ENCODE data around the gene HTT.
A peak's percentile ranks its signal among the peaks of the same experiment; 100 is the strongest.
"Not testable (repeated sequence)": the region's sequence is repeated elsewhere in the genome, so short reads cannot be mapped to it uniquely, and the experiment has no call there.

Gene HTT

DNA sequence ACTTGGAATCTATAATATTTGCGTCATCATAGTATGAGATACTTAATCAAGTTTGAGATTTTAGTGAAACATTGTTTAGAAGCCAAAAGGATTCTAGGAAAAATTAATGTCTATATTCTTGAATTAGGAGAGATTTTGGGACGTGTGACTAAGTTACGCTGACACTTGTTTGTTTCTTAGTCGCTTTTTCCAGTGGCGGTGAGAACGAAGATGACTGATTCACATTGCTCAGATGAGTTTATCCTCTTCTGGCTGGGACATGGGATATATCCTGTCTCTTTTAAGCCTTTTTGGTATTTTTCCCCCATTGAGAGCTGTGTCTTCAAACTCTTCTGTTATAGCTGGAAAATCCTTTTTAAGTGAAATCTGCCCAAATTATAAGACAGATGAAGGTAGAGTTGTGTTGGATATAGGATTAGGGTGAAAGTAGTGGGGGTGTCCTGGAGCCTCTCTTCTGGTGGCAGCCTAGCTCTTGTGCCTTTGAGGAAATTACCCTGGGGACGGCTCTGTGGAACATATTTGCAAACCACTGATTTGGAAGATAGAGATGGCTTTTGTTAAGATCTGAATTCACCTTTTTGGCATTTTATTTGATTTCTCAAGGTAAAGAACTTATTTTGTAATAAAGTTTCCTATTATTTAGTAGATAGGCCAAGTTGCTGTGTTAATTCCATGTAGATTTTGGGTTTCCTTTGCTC lies 49.7 kb downstream of the HTT start:
- no peak for DNase-seq

DNA sequence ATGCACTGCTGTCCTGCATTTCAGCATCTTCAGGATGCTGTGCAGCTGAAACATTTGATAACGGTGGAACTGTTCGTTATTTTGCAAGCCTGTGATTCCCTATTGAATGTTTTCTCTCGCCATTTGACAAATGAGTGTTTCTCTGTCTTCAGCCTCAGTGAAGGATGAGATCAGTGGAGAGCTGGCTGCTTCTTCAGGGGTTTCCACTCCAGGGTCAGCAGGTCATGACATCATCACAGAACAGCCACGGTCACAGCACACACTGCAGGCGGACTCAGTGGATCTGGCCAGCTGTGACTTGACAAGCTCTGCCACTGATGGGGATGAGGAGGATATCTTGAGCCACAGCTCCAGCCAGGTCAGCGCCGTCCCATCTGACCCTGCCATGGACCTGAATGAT lies 52.6 kb downstream of the HTT start:
- DNase-seq = no peak

DNA sequence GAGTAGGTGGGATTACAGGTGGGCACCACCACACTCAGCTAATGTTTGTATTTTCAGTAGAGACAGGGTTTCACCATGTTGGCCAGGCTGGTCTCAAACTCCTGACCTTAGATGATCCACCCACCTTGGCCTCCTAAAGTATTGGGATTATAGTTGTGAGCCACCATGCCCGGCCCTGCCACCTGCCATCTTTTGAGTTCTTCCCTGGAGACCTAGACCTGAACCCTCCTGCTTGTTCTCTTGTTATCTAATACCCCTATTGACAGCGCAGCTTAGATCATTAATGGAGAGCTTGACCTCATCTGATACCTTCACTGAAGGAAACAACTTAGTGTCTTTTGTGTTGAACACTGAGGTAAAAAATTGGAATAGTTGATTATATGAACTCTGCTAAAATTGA lies 53.6 kb downstream of the HTT start:
- DNase-seq = no peak

DNA sequence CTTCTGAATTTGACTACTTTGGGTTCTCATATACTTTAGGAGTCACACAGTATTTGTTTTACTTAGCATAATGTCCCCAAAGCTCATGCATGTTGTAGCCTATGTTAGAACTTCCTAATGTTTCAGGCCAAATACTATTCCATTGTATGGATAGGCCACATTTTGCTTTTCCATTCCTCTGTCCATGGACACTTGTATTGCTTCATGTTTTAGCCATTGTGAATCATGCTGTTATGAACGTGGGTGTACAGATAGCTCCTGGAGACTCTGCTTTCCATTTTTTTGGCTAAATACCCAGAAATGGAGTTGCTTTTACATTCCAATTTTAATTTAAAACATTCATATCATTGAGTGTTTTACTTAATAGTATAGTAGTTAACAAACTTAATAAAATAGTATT lies 54.5 kb downstream of the HTT start:
- no peak for DNase-seq

DNA sequence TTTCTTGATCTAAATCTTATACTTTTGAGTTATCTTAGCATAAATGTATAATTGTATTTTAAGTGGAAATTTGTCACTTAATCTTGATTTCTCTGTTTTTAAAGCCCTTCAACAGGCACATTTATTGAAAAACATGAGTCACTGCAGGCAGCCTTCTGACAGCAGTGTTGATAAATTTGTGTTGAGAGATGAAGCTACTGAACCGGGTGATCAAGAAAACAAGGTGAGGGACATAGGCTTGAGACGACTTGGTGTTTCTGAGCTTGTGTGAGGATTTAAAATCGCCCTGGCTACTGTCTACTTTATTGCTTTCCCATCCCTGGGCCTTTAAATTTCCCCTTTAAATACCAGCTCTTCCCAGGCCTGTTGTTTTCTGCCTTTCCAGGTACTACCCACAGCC lies 55.7 kb downstream of the HTT start:
- DNase-seq = no peak

DNA sequence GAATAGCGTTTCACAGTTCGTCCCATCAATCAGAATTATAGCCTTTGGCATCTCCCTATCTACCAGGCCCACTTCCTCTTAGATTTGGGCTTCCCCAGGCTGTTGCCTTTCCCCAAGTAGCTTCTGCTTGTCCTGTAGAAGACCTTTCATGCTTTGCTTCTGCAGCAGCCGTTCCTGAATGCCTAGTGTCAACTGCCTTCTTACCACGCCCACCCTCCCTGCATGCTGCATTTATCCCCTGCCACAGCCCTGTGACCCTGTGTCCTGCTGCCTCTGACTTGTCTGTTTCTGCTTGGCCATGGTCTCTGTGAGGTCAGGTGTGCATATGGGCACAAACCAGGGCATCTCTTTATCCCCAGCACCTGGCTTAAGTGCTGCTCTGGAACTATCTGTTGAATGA lies 56.3 kb downstream of the HTT start:
- no peak for DNase-seq

- DNase-seq = no peak
Observed at GRCh38 chr4:3134201-3134600, 59.7 kb downstream of the HTT start.

DNA sequence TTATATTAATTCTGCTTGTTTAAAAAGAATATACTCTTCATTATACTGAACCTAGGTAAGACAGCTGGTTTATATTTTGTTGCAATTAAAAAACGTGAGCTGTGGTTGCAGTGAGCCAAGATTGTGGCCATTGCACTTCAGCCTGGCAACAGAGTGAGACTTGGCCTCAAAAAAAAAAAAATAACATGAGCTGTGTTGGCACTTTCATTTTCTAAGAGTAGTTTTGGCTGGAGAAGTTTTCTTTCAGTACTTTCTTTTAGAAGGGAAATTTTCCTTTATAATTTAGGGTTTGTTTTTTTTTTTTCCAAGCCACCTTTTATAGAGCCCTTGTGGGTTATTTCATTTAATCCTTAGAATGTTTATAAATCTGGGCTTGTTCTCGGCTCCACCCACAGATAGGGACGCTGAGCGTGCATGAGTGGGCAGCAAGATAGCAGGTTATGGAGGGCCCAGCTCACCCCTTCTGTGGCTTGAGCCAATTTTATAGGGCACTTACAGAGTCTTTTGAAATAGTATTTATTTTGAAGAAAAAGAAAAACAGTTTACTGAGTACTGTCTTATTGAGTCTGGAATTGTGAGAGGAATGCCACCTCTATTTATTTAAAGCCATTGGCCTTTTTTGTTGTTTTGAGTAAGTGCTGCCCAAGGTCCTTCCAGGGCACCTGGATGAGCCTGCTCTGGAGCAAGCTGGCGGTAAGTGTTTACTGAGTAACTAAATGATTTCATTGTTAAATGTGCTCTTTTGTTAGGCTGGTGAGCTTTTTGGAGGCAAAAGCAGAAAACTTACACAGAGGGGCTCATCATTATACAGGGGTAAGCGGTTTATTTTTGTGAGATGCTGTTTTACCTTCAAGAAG lies 60.9 kb downstream of the HTT start:
- DNase-seq = no peak

GRCh38 chr4:3136454-3136853 lies 62.0 kb downstream of the HTT start:
- DNase-seq = no peak

GRCh38 chr4:3137908-3138307 lies 63.4 kb downstream of the HTT start:
- no peak for DNase-seq

DNA sequence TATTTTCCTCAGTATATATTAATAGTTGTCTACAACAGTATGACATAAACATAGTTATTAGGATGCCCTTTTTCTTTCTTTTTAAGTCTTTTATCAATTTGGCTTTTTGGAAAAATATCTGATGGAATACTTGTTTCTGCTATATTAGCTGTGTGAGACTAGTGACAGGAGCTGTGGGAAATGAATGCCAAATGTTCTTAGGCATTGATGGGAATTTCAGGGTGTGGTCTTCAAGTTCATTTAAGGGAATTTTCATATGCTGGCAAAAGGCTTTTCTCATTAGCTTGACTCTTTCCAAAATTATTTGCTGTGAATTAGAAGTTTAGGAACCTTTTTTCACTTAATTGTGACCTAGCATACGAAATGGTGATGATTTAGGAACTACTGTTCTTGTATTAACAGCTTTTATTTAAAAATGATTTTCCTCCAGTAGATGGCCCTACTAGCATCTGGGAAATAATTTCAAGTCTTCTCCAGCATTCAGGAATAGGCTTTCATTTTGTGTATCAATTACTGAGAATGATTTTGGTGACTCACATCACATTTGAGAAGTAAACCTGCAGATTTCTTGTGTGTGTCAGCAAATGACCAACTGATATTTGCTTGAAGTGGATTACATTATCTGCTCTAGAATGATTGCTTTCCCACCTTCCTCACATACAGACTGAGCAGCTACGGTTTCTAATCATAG lies 70.9 kb downstream of the HTT start:
- no peak for DNase-seq

GRCh38 chr4:3148926-3149325 lies 74.4 kb downstream of the HTT start:
- DNase-seq = no peak

GRCh38 chr4:3151238-3151637 lies 76.8 kb downstream of the HTT start:
- DNase-seq = not testable (repeated sequence)

DNA sequence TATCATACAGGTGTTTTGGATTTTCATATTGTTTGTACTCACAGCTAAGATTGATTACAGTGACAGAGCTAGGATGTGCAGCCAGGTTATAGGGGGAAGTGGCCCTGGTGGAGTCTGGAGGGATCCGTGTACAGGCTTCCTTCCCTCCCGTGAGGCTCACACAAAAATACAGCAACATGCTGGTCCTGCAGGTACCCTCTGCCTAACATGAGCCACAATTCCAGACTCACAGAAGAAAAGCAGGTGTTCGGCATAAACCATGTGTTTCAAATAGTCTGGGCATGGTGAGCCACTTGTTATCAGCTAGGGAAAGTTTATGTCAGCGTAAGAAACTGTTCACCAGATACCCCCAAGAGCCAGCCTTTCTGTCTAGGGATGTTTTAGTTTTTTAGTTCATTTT lies 82.9 kb downstream of the HTT start:
- DNase-seq = no peak

- no peak for DNase-seq
Observed at GRCh38 chr4:3158841-3159240, 84.4 kb downstream of the HTT start.

DNA sequence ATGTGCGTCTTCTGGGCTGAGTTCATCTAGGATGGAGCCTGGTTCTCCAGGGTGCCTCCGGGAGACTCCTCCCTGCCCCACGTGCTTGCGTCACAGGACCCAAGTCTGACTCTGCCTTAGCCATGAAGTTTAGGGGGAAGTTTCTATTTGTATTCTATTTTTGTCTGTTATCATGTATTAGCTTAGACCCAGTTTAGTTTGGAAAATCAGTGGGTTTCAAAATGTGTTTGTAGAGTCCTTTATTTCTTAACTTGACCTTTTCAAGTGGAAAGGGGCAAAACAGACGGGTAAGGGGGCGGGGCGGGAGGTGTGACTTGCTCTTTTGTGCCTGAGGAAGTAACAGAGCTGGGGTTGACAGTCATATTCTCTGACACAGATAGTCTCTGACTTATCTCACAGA lies 86.0 kb downstream of the HTT start:
- no peak for DNase-seq

GRCh38 chr4:3161044-3161443 lies 86.6 kb downstream of the HTT start:
- DNase-seq = not testable (repeated sequence)

DNA sequence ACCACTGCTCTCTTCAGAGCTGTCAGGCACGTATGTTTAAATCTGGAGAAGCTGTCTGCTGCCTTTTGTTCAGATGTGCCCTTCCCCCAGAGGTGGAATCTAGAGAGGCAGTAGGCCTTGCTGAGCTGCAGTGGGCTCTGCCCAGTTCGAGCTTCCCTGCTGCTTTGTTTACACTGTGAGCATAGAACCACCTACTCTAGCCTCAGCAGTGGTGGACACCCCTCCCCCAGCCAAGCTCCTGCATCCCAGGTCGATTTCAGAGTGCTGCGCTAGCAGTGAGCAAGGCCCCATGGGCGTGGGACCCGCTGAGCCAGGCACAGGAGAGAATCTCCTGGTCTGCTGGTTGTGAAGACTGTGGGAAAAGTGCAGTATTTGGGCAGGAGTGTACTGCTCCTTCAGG lies 92.0 kb downstream of the HTT start:
- not testable (repeated sequence) for DNase-seq

- no peak for DNase-seq
Observed at GRCh38 chr4:3168029-3168428, 93.5 kb downstream of the HTT start.

- peak; percentile 39 for DNase-seq
Observed at GRCh38 chr4:3174371-3175338, 100.2 kb downstream of the HTT start.

- DNase-seq = no peak
Observed at GRCh38 chr4:3176367-3177229, 102.1 kb downstream of the HTT start.

DNA sequence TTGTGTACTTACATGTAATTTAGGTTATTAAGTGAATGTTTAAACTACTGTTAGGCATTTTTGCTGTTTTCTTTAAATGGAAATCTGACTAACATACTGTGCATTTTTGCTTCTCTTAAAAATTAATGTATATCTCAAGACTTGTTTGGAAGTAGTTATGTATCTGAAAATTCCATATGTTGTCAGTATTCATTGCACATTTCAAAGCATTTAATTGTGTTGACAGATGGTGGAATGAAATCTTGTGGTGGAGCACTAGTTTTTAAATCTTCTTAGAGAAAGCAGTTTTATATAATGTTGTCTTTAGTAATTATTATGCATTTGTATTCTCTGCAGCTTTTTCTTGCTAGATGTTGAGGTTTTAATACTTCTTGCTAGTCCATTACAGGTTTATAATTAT lies 102.9 kb downstream of the HTT start:
- no peak for DNase-seq

Data from NCI-H1436 (cell line).